CD4-positive, alpha-beta T cell treated with Interferon gamma for 1 hour (primary cell): ENCODE results near the gene BMP10.

ENCODE experiments used
- DNase-seq: peaks from one replicate; pipeline ENCODE4 v3.0.0-alpha.2; 2020

BMP10 gene

DNA sequence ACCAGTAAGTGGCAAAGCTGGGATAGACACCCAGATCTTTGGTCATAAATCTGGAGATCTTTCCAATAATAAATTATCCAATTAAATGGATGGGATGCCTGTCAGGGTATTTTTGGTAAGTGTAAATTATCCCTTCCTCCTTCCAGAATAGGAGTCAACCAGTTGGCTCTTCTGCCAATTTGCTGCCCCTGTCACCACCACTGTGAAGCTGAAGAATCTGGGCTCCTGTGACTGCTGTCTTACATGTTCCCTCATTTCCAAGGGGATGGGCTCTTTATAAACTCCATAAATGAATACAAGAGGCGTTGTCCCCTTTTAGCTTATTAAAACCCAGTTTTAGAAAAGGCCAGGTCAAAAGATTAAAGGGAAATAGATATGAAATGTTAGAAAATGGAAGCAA is 17.8 kb upstream of the BMP10 start:
- no peak for DNase-seq

DNA sequence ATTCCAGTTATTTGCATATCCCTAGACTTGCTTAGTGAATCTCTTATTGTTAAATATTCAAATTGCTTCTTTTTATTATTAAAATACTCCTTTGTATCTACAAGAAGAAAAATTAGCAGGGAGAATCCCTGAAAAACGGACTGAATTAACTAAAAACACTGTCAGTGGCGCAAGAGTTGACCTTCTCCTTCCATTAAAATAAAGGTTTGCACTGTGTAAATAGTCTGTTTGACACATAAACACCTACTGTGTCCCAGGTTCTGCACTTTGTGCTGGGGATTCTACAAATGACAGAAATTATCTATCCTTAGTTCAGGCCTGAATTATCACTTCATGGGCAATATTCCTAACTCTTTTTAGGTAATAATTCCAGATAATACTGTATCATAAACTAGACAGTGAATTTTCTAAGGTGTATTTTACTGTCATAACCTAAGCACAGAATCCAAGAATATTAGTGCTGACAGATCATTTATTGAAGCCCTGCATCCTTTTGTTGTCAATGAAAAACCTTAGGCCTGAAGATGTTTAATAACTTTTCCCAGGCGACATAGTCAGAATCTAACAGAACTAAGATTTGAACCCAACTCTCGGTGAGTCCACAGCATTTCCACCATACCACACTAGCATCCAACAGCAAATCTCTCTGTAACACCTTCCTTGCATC is 17.0 kb upstream of the BMP10 start:
- no peak for DNase-seq

- DNase-seq = no peak
These were observed 14.5 kb upstream of the BMP10 start for GRCh38 chr2:68885811-68886075.

DNA sequence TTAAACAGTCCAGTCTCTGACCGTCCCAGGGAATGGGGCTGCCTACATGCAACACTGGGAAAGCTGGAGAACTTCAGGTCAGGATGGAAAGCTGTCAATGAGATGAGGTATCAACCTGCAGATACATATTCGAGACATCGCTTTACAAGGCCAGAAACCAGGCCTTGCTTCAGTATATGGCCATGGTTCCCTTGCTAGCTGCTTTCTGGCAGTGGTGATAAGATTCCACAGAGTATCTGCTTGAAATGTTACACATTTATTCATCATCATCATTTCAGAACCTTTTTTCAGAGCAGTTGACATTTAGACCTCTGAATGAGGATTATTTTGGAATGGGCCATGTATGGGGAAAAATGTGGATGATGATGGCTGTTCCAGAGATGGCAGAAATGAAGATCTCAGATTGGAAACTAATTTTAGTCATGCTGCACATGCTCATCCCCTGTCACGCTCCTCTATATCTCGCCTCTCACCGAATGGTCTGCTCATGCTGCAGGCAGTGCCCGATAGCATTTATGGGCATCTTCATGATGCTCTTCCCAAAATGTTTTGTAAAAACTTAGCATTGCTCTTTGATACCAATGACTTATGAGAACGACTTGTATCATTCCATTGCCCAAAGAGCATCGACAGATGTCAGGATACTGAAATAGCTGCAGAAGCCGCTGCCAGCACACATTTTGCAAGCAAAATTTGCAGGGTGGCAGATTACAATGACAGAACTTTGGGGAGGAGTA is 14.0 kb upstream of the BMP10 start:
- DNase-seq = no peak

- no peak for DNase-seq
These were observed 9.0 kb upstream of the BMP10 start for GRCh38 chr2:68880213-68880612.

- DNase-seq = no peak
These were observed 8.1 kb upstream of the BMP10 start for GRCh38 chr2:68879296-68879695.

DNA sequence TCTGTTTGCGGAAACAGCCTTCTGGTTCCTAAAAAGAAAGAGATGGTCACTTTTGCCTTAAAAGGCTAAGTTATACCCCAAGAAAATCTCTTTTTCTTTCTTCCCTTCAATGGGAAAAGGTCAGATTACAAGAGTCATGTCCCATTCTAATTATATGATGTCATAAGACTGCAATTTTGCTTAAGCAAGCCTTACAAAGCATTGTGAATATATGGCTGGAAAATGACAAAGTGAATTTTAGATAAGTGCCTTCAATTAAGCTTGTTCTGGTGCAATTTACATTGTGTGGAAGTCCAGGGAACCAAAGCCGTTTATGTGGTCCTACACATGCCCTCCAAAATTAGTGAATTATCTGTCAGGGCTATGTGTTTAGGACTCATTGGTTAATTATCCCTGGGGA is 7.6 kb upstream of the BMP10 start:
- no peak for DNase-seq

GRCh38 chr2:68878071-68878711 is 7.0 kb upstream of the BMP10 start:
- DNase-seq = no peak

DNA sequence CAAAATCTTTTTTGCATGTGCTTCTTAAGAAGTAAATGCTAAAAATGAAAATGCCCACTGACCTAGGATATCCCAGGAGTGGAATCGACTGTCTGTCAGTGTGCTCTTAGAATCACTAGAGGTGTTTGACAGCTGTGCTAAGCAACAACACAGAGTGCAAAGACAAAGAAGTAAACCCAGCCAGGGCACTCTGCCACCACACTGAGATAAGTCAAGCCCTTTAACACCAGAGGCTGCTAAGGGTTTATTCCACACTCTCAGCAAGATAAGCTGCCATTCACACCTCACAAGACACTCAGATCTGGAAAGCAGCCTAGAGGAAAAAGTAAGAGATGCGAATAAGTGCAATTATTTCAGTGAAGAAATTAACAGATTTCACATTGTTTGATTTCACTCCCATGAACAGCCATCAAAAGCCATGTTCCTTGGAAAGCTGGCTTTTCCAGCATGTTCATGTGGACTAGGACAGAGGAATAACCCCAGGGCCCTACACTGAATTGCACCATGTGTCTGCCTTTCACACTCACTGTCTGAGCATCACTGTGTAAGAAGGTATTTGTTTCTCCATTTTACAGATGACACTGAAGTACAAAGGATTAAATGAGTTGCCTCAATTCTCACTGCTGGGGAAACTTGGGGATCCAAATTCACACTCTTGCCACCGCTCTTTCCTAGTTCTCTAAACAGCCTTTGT is 6.0 kb upstream of the BMP10 start:
- DNase-seq = no peak

DNA sequence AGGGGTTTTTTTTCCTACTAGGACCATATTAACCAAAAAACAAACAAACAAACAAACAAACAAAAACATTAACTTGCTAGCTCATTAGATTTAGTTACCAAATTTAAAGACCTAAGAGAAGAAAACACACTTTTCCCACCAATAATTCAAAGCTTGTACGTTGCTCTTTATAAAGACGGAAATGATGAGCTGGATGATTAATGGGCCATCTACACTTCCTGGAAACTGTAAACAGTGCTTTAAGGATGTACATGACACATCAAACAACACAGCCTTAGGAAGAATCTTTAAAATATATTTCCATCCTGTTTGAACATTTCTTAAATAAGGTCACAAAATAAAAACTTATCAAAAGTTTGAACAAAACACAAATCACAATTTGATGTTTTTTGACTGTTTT is 982 bp downstream of the BMP10 start:
- DNase-seq = no peak

- DNase-seq = no peak
These were observed 6.1 kb downstream of the BMP10 start for GRCh38 chr2:68865108-68865507.

GRCh38 chr2:68863996-68864395 is 7.2 kb downstream of the BMP10 start:
- DNase-seq = no peak

GRCh38 chr2:68862889-68863288 is 8.3 kb downstream of the BMP10 start:
- DNase-seq = no peak

GRCh38 chr2:68861330-68861729 is 9.9 kb downstream of the BMP10 start:
- peak; percentile 11 for DNase-seq

DNA sequence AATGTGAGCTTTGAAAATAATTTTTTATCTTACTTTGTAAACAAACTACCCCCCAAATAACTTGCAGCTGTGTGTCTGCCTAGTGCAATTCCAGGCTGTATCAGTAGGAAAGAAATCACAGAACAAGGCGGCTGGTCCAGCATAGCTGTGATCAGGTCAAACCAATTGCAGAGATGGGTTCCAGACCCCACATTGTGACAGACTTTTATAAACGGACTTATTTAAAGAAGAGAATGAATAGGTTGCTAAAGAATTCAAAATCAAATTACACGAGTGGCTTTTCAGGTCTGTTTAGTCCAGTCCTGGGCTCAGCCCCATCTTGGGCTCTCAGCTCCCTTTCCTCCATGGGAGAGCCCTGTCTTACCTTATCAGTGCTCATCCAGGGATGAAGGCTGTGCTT is 11.1 kb downstream of the BMP10 start:
- no peak for DNase-seq

- DNase-seq = peak; percentile 58
These were observed 13.2 kb downstream of the BMP10 start for GRCh38 chr2:68857855-68858456.

- DNase-seq = no peak
These were observed 13.9 kb downstream of the BMP10 start for GRCh38 chr2:68857202-68857845.

DNA sequence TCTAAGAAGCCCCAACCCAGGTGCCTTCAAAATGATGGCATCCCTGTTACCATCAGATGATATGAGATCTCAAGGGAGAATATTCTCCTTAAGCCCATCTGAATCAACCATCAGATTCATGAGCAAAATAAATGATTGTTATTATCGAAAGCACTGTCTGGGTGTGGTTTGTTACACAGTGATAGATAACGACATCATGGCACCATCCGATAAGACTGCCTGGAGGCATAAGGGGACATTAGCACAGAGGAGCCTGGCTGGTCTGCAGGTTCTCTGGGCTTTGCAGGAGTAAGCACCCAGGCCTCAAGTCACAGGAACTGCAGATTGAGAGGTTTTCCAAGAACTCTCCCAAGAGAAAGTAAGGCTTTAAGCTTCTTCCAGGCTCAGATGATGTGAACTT is 15.6 kb downstream of the BMP10 start:
- DNase-seq = no peak

- no peak for DNase-seq
These were observed 16.7 kb downstream of the BMP10 start for GRCh38 chr2:68854476-68854875.

- no peak for DNase-seq
These were observed 17.3 kb downstream of the BMP10 start for GRCh38 chr2:68853915-68854314.

- no peak for DNase-seq
These were observed 18.2 kb downstream of the BMP10 start for GRCh38 chr2:68853035-68853434.

DNA sequence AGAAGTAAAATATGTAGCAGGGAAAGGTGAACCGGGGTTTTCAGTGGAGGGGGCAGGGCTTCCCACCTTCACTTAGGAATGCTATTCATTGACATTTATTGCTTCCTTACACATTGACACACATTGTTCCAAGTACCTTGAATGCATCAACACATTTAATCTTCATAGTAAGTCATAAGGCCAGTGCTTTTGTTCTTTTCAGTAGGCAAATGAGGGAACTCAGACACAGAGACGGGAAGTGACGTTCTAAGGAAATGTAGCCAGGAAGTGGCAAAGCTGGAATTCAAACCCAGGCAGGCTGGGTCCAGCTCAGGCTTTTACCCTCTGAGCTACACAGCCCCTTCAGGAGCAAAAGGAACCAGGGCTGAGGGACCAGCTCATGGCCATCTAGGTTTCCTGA is 20.7 kb downstream of the BMP10 start:
- no peak for DNase-seq

DNA sequence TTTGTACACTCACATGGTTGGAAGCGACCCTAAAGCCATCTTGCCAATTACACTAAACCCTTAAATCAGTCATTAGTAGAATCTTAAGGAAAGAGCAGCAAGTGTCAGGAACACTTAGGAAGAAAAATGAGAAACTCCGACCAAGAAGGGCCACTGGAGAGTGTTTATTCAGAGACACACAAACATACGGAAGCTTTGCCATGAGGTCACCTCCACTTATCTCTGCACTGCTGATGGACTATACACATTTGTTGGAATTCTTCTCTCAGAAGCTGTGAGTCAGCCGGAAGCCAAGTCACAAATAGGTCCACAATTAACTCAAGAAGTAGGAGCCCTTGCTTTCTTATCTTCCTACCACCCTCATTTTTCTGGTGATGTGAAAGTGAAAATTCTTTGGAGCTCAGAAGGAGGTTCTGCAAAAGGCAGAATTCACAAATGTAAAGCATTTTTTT is 21.6 kb downstream of the BMP10 start:
- no peak for DNase-seq
